GM19043 (cell line): ENCODE measurements around the gene TUBGCP6.

Source experiments
- ATAC-seq: cut with Tn5 transposase; IDR thresholded peaks from one replicate; pipeline ENCODE4 v1.9.1; 2021; ENCODE audit warnings: low read depth; ENCODE audit not compliant: unreplicated experiment

Gene TUBGCP6

GRCh38 chr22:50184004-50184901 lies 60.6 kb downstream of the TUBGCP6 start:
- no peak for ATAC-seq

DNA sequence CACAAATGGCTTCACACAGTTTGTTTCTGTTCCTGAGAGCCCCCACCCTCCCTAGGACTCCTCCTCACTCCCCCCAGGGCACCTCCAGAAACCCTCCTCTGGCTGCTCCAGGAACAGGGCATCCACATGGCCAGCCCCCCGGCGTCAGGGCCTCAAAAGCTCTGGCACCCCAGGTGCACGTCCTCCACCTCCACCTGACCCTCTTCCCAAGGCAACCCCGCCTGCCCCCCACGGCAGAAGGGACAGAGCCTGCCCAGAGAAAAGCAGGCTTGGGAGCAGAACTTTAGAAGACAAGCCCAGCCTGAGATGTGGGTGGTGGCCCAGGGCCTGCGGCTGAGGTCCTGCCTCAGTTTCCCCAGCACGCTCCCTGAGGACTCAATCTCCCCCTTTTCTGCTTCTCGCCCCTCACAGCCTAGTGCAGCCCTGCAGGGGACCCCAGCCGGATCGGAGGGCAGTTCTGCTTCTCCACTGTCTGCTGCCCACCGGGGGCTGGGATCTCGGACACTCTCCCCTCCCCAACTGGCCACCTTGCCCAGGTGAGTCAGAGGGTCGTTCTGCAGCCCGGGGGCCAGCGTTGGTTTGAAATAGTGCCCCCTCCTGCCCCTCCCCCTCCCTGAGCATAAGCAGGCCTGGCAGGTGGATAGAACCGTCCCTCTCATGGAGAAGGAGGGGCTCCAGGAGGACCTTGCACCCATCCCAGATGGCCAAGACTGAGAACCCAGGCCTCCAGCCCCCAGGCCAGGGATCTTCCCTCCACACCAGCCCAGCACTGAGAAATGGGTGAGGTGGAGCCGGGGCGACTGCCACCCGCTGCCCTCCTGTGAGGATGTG lies 61.5 kb downstream of the TUBGCP6 start:
- ATAC-seq, result no peak

- ATAC-seq, result no peak
Observed at GRCh38 chr22:50182176-50183081, 62.4 kb downstream of the TUBGCP6 start.

DNA sequence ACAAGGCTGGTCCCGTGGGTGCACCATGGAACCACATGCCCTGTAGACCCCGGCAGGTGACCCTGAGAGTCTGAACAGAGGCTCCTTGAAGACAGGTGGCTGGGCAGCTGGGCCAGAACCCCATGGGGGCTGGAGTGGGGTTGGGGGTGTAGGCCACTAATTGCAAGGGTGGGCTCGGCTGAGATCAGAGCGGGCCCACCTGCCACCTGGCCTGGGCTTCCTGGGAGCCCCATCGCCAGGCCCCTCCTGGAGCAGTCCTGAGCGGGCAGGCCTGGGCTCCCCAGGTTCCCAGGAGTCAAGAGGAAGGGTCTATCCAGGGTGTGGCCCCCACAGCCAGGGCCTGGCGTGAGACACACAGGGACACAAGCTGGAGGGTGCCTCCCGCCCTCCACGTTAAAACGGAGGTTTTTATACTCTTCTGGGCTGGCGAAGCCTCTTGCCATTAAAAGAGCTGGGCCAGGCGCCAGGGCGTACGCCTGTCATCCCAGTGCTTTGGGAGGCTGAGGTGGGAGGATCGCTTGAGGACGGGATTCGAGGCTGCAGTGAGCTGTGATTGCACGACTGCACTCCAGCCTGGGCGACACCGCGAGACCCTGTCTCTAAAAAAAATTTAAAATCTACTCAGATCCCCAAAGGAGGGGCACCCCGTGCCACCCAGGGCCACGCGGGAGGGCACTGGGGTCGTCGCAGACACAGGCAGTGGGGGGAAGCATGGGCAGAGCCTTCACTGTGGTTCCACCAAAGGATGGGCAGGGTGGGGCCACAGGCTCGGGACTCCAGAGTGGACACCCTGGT lies 63.9 kb downstream of the TUBGCP6 start:
- no peak for ATAC-seq

GRCh38 chr22:50179937-50180726 lies 64.7 kb downstream of the TUBGCP6 start:
- ATAC-seq, result no peak

DNA sequence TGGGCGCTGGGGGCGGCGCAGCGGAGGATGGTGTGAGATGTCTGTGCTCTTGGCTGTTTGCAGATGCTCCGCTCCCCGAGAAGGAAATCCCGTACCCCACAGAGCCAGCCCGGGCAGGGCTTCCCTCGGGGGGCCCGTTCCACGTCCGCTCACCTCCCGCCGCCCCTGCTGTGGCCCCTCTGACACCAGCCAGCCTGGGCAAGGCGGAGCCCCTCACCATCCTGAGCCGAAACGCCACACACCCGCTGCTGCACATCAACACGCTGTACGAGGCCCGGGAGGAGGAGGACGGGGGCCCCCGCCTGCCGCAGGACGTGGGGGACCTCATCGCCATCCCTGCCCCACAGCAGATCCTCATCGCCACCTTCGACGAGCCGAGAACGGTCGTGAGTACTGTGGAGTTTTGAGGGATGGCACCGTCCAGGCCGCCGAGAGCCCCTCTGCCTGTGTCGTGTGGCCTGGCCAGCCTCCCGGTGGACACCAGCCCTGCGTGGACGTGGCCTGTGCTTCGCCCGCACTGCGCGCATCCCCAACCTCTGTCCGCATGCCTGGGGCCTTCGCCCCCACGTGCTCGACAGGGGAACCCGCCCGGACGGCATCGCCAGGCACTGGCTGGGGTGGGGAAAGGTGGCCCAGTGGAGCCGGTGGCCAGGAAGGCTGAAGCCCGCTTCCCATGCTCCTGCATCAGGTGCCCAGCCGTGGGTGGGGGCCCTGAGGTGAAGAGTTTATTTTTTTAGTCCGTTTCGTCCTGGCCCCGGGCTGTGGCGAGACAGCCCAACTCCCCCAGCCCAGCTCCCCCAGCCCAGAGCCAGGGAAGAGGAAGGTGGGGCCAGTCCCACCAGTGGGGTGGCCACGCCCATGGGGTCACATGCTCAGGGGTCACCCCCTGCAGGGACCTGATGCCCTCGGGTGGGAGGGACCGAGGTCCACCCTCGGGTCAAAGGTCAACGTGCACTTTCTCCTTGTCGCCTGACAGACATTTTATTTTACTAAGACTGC lies 65.7 kb downstream of the TUBGCP6 start:
- ATAC-seq, result no peak

DNA sequence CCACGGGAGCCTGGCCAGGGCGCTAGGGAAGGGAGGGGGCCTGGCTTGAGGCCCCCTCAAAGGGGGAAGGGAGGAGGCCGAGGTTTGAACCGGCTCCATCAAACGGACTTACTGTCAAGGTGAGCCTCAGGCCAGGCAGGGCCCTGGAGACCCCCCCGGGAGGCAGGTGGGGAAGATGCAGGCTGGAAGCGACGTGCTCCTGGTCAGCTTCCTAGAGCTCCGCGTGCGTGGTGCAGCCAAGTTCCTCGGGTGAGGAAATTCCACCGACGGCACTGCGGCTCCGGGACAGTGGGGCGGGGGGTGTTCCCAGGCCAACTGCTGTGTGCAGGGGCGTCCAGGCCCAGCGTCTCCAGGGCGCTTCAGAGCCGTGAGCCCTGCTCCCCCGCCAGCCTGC lies 66.4 kb downstream of the TUBGCP6 start:
- no peak for ATAC-seq

DNA sequence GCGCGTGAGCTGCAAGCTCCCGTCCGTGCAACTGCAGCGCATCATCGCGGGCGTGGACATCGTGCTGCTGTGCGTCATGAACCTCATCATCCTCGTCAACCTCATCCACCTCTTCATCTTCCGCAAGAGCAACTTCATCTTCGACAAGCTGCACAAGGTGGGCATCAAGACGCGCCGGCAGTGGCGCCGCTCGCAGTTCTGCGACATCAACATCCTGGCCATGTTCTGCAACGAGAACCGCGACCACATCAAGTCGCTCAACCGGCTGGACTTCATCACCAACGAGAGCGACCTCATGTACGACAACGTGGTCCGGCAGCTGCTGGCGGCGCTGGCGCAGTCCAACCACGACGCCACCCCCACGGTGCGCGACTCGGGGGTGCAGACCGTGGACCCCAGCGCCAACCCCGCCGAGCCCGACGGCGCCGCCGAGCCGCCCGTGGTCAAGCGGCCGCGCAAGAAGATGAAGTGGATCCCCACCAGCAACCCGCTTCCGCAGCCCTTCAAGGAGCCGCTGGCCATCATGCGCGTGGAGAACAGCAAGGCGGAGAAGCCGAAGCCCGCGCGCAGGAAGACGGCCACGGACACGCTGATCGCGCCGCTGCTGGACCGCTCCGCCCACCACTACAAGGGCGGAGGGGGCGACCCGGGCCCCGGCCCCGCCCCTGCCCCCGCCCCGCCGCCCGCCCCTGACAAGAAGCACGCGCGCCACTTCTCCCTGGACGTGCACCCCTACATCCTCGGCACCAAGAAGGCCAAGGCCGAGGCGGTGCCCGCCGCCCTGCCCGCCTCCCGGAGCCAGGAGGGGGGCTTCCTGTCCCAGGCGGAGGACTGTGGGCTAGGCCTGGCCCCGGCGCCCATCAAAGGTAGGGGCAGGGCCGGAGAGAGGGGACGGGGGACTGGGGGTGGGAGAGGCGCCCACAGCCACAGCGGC lies 67.0 kb downstream of the TUBGCP6 start:
- no peak for ATAC-seq

- ATAC-seq, result no peak
Observed at GRCh38 chr22:50176850-50177536, 67.8 kb downstream of the TUBGCP6 start.

DNA sequence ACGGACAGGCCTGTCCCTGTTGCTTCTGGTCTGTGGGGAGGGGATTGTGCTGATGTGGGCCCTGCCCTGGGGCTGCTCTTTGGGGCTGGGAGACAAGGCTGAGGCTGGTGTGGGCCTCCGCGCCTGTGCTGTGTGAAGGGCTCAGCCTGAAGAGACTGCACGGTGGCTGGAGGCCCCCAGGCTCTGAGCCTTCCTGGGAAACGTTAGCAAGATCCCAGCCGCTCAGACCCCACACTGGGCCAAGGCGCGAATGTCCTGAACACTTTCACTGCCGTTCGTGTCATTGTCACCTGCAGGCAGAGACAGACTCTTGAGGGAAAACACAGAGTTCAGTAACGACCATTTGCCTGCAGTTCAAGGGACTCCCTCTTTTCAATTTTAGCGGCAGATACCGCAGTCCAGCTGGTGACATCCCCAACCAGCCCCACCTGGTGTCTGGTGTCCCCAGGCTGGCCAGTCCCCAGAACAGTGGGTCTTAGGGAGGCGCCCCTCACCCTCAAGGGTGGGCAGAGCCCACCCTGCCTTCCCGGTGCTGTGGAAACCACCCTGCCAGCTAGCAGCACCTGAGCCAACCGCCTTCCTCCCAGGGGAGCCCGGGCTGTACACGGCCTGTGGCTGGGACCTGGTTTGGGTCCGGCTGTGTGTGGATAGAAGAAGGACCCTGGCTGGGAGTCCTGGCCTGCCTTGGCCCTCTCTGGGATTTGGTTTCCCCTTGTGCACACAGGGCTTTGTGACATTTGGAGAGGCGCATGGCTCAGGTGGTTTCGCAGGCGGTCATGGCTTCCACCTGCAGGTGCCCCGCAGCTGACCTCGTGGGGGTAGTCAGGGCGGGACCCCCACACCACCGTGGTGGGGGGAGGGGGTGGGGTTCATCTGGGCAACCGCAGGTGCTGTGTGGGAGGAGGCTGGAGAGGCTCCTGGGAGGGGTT lies 68.6 kb downstream of the TUBGCP6 start:
- ATAC-seq, result no peak

DNA sequence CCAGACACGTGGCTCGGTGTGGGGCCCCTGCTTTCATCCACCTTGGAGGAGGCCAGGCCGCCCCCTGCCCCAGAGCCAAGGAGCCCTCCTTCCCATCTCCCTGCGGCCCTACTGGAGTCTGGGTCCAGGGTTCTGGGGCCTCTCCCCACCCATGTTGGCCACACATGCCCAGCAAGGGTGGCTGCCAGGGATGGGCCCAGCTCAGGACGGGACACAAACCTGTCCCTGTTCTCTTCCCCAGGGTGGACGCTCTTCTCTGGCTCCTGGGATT lies 69.7 kb downstream of the TUBGCP6 start:
- ATAC-seq, result no peak

GRCh38 chr22:50174382-50175190 lies 70.2 kb downstream of the TUBGCP6 start:
- ATAC-seq, result no peak

- no peak for ATAC-seq
Observed at GRCh38 chr22:50173983-50174355, 70.9 kb downstream of the TUBGCP6 start.

DNA sequence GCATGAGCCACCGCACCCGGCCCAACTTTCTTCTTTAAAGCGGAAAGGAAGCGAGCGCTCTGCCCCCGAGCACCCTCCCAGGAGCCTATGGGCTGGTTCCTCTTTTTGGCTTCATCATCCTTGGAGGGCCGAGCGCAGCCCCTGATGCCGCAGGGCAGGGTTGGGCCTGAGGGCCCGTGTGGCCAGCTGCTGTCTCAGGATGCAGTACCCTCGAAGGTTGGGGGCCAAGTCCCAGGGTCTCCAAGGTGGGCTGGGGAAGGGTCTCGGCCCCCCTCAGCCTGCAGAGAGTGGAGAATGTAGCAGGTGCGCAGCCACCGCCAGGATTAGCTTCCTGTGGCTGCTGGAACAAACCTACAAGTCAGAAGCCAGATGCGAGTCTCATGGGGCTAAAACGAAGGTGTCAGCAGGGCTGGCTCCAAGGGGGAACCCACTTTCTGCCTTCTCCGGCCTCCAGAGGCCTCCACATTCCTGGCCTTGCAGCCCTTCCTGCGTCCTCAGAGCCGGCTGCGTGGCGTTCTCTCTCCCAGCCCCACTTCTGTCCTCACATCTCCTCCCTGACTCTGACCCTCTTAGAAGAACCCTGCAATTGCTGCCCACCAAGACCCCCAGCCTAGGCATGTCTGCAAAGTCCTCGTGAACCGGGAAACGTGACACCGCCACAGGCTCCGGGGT lies 71.4 kb downstream of the TUBGCP6 start:
- no peak for ATAC-seq
